Lung (tissue), 12 donors: ENCODE results near the gene PSRC1. TPM values are rescaled to one million over a fixed set of nuclear protein-coding genes. Genes with fewer than 3 reads are reported as not detected.
"Not testable (repeated sequence)": the region's sequence is repeated elsewhere in the genome, so short reads cannot be mapped to it uniquely, and the experiment has no call there.

Source experiments
- ATAC-seq: fragments of 200-7000 bp; cut with Tn5 transposase; one replicate; pipeline ENCODE4 v1.9.1; 2020; ENCODE audit warnings: moderate number of reproducible peaks; ENCODE audit not compliant: insufficient read depth, low FRiP score
- DNase-seq, 3 donors: peaks; one replicate each; pipeline ENCODE4 v3.0.0-alpha.2; 2013 to 2017
- H3K27ac ChIP-seq, 2 donors: one replicate each; pipeline ENCODE4 v1.5.1; 2013; ENCODE audit warnings: mild to moderate bottlenecking in 2 of 2, moderate library complexity in 2 of 2, control low read depth in 1 of 2, inconsistent platforms in 1 of 2, low read depth in 1 of 2, low read length in 1 of 2
- H3K27me3 ChIP-seq, 3 donors: one replicate each; pipeline ENCODE4 v1.5.1; 2013; ENCODE audit warnings: low read length in 2 of 3; ENCODE audit not compliant: control insufficient read depth in 3 of 3, insufficient read depth in 3 of 3
- H3K36me3 ChIP-seq, 4 donors: one replicate each; pipeline ENCODE4 v1.5.1; 2013; ENCODE audit warnings: low read length in 4 of 4, mild to moderate bottlenecking in 1 of 4, moderate library complexity in 1 of 4; ENCODE audit not compliant: control insufficient read depth in 4 of 4, insufficient read depth in 4 of 4
- H3K4me1 ChIP-seq, 5 donors: one replicate each; pipeline ENCODE4 v1.5.1; 2013; ENCODE audit warnings: low read length in 5 of 5, mild to moderate bottlenecking in 2 of 5, moderate library complexity in 1 of 5; ENCODE audit not compliant: control insufficient read depth in 5 of 5, insufficient read depth in 5 of 5
- H3K4me3 ChIP-seq: one replicate; pipeline ENCODE4 v1.5.1; 2013; ENCODE audit warnings: mild to moderate bottlenecking, control low read depth, moderate library complexity
- H3K9ac ChIP-seq, 2 donors: one replicate each; pipeline ENCODE4 v1.5.1; 2013; ENCODE audit warnings: low read length in 2 of 2, control low read depth in 1 of 2; ENCODE audit not compliant: insufficient read depth in 1 of 2
- H3K9me3 ChIP-seq, 4 donors: one replicate each; pipeline ENCODE4 v1.5.1; 2013; ENCODE audit warnings: low read length in 3 of 4, mild to moderate bottlenecking in 1 of 4, moderate library complexity in 1 of 4; ENCODE audit not compliant: control insufficient read depth in 4 of 4, insufficient read depth in 3 of 4
- WGBS, 2 donors: extraction: QIAGEN DNeasy Blood & Tissue Kit; methylation state at CpG; one replicate each; pipeline ENCODE4 v1.1.7; 2013; 5-methylcytosine and 5-hydroxymethylcytosine counted together
- polyA plus RNA-seq, 2 donors: library from polyadenylated mRNA; stranded (reverse); fragments of 200-250 nt; gene quantifications; one replicate each; pipeline ENCODE4 v1.2.1, GENCODE V29; 2013
- total RNA-seq, 2 donors: library from RNA; depleted of rRNA in 1 of 2; stranded (reverse); fragments of >200 nt in 1 of 2; gene quantifications; one replicate each; pipeline ENCODE4 v1.2.1, GENCODE V29; 2014 to 2021
- TF ChIP-seq, protein P1 (sequence below): IDR thresholded peaks from 2 replicates; pipeline ENCODE4 v1.5.1; 2012; ENCODE audit warnings: mild to moderate bottlenecking; ENCODE audit errors: control extremely low read depth, extremely low read depth
- donor health status: control.
- donor health status: control.
- donor health status: Bipolar disorder and iron deficiency.
- donor health status: healthy.
- donor health status: DM: yes; HTN: yes; CAD: no.

PSRC1 gene
- total and polyA plus RNA-seq, 4 donors, result 2.7 to 4.9 (median 4.8) TPM

DNA sequence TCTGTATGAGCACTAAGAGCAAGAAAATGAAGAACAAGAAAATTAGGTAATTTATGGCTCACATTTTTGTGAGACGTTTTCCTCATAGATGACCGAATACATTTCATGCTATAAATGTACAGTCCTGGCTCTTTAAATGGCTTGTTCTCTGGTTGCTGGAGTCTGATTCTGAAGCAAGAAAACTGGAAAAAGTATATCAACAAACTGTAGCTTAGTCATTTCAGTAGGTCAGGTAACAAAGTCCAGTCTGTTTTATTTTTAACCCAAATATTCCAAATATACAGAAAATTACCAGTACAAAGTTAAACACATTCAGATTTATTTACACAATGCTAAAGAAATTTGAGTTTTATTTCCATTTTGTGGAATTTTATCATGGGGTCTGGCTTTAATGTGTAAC, 26.4 kb upstream of the PSRC1 start:
- 53 to 71% methylated on average over 2 of the region's 2 CpGs for WGBS, 2 donors
- no peak overlapping the region for H3K4me3 ChIP-seq
- no peaks in the 10 kb centered on the region for H3K27me3 ChIP-seq
- H3K27ac ChIP-seq, result no peak overlapping the region
- peaks cover 0 to 18% (median 5%) of the 10 kb centered on the region in 4 donors for H3K36me3 ChIP-seq
- H3K4me1 ChIP-seq, result peaks cover 4 to 29% (median 12%) of the 10 kb centered on the region in 5 donors
- no peak overlapping the region for H3K9ac ChIP-seq
- no peak for DNase-seq
- H3K9me3 ChIP-seq, result no peaks in the 10 kb centered on the region
- TF ChIP-seq, protein P1, sequence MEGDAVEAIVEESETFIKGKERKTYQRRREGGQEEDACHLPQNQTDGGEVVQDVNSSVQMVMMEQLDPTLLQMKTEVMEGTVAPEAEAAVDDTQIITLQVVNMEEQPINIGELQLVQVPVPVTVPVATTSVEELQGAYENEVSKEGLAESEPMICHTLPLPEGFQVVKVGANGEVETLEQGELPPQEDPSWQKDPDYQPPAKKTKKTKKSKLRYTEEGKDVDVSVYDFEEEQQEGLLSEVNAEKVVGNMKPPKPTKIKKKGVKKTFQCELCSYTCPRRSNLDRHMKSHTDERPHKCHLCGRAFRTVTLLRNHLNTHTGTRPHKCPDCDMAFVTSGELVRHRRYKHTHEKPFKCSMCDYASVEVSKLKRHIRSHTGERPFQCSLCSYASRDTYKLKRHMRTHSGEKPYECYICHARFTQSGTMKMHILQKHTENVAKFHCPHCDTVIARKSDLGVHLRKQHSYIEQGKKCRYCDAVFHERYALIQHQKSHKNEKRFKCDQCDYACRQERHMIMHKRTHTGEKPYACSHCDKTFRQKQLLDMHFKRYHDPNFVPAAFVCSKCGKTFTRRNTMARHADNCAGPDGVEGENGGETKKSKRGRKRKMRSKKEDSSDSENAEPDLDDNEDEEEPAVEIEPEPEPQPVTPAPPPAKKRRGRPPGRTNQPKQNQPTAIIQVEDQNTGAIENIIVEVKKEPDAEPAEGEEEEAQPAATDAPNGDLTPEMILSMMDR, result no peak
- ATAC-seq, result no peak

DNA sequence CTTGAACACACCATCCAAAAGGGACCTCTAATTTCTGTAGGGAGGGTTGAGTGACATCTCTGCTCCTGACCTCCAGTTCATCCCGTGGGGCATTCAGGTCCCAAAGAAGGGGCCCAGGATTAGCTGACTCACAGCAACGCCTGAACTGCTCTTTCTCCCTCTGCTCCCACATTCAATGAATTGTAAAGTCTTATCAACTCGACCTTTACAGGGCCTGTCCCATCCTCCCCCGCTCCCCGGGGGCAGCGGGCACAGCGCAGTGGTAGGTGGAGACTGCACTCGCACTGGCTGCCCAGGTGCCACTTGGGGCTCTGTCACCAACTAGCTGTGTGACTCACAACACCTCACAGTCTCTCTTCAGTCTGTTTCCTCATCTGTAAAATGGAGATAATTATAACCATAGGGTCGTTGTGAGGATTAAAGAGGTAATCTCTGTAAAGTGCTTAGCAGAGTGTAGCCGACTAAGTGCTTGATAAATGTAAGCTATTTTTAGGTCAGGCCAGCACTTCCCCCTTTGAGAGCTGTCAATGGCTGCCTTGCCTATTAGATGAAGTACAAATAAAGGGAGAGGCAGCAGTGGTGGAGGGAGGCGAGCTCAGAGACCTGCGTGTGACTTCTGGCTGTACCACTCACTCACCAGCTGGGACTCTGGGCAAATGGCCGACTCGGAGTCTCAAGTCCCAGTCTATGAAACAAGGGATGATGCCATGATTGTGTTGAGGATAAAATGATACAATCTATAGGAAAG, 24.5 kb upstream of the PSRC1 start:
- H3K9ac ChIP-seq, result no peak overlapping the region
- no peak overlapping the region for H3K4me3 ChIP-seq
- H3K9me3 ChIP-seq, result no peaks in the 10 kb centered on the region
- no peaks in the 10 kb centered on the region for H3K27me3 ChIP-seq
- TF ChIP-seq, protein P1, result no peak
- H3K36me3 ChIP-seq, result peaks cover 0 to 7% (median 0%) of the 10 kb centered on the region in 4 donors
- DNase-seq (peak; percentile 37 to 52 (median 41)), ATAC-seq (peak; percentile 77)
- H3K4me1 ChIP-seq, result peaks cover 4 to 33% (median 21%) of the 10 kb centered on the region in 5 donors
- H3K27ac ChIP-seq, result peak overlapping the region in 1 of 2 donors; percentile 26
- 49 to 54% methylated on average over 14 of the region's 14 CpGs for WGBS, 2 donors

GRCh38 chr1:109306832-109307273, 23.9 kb upstream of the PSRC1 start, which contains the start of gene MYBPHL:
Gene MYBPHL (minus strand): TSS chr1:109307011. CDS start chr1:109306991, 20 bp downstream.
- ATAC-seq, result no peak
- H3K27ac ChIP-seq, result peak within 1 kb of the TSS in 1 of 2 donors; percentile 37
- no peaks in the 10 kb centered on the region for H3K9me3 ChIP-seq
- H3K36me3 ChIP-seq, result peaks cover 0 to 4% (median 0%) of the 10 kb centered on the region in 4 donors
- no peak within 1 kb of the TSS for H3K9ac ChIP-seq
- no peaks in the 10 kb centered on the region for H3K27me3 ChIP-seq
- peaks cover 4 to 33% (median 21%) of the 10 kb centered on the region in 5 donors for H3K4me1 ChIP-seq
- H3K4me3 ChIP-seq, result no peak within 1 kb of the TSS
- no peak for DNase-seq
- TF ChIP-seq, protein P1, result no peak
- WGBS, 2 donors, result 63 to 68% methylated on average over 7 of the region's 7 CpGs

DNA sequence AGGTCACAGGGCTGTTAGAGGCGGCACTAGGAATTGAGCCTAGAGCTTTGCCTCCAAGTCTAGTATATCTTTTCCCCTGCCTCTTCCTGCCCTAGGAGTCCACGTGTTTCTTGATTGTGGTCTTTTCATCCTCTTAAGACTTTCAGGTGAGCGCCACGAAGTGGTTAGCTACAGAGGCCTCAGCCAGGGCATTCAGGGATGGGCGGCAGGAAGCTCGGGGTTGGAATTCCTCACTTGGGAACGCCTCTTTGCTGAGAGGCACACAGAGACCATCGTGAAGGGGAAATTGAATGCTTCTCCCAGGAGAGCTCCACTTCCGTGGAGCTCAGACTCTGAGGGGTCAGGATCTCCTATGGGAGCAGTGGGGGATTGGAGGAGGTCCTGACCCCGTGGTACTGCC, 23.0 kb upstream of the PSRC1 start:
- not testable (repeated sequence) for H3K36me3 ChIP-seq, H3K4me3 ChIP-seq, H3K9ac ChIP-seq, H3K27me3 ChIP-seq, ATAC-seq, H3K9me3 ChIP-seq
- H3K27ac ChIP-seq, result peak overlapping the region in 1 of 2 donors; percentile 37
- DNase-seq, result peak; percentile 29 to 51 (median 38)
- H3K4me1 ChIP-seq, result peaks cover 4 to 33% (median 21%) of the 10 kb centered on the region in 5 donors
- WGBS, 2 donors, result 49 to 77% methylated on average over 10 of the region's 10 CpGs
